Measurements from ENCODE around the gene LCE1F. TPM values are rescaled to one million over a fixed set of nuclear protein-coding genes. Genes with fewer than 3 reads are reported as not detected.

Gene LCE1F
- not detected in 2 replicates for total RNA-seq

DNA sequence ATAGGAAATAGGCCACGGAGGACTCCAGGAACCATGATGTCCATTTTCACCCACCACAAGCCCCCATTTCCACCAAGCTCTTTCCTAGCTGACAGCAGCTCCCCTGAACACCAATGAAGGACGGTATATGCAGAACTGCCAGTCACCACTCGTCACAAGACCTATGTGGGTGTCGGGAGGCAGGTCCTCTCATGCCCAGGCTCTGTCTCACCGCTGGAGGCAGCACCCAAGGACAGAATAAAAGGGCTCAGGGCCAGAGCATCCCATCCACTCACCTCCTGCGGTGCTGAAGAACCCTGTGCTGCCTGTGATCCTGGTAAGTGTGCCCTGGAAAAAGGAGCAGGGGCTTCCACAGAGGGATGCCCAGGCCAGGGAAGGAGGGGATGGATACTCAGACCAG lies at the start of gene LCE1F:
TSS of gene LCE1F (plus strand) at position 266 of the 400 bp plus-strand sequence. CDS start 1,232 bp downstream, outside the sequence.
- no peak for DNase-seq (ENCODE audit: low read depth)
- no peaks in the 10 kb centered on the region for H3K27me3 ChIP-seq (ENCODE audit: control insufficient read depth, insufficient read depth, low read length)
- H3K36me3 ChIP-seq (ENCODE audit: control insufficient read depth, insufficient read depth, low read length), result no peaks in the 10 kb centered on the region
- no peak within 1 kb of the TSS for H3K4me3 ChIP-seq (ENCODE audit: low read depth, low read length)
- TF ChIP-seq, protein P1, sequence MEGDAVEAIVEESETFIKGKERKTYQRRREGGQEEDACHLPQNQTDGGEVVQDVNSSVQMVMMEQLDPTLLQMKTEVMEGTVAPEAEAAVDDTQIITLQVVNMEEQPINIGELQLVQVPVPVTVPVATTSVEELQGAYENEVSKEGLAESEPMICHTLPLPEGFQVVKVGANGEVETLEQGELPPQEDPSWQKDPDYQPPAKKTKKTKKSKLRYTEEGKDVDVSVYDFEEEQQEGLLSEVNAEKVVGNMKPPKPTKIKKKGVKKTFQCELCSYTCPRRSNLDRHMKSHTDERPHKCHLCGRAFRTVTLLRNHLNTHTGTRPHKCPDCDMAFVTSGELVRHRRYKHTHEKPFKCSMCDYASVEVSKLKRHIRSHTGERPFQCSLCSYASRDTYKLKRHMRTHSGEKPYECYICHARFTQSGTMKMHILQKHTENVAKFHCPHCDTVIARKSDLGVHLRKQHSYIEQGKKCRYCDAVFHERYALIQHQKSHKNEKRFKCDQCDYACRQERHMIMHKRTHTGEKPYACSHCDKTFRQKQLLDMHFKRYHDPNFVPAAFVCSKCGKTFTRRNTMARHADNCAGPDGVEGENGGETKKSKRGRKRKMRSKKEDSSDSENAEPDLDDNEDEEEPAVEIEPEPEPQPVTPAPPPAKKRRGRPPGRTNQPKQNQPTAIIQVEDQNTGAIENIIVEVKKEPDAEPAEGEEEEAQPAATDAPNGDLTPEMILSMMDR (IDR thresholded peaks at IDR 0.05; ENCODE audit: insufficient read depth, low read length, poor library complexity, severe bottlenecking), result no peak

DNA sequence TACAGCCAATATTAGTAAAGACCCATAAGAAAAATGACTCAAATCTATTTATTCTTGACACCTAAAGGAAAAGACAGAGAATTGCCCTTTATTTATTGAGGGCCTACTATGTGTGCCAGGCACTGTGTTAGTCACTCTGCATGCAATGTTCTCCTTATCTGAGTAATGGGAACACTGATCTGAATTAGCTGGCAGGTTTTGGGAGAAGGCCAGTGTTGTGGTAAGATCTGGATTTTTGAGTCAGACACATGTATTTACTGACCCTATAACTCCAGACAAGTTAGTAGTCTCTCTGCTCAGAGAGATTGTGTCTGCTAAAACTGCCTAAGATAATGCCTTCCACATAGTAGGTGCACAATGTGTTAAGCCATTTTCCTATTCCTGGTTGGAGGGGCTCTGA lies 49.7 kb upstream of the LCE1F start:
- Histone ChIP-seq H3K36me3 (ENCODE audit: control insufficient read depth, insufficient read depth, low read length) (no peaks in the 10 kb centered on the region), H3K4me3 (ENCODE audit: low read depth, low read length) (no peak overlapping the region), H3K27me3 (ENCODE audit: control insufficient read depth, insufficient read depth, low read length) (no peaks in the 10 kb centered on the region)
- DNase-seq (ENCODE audit: low read depth), result no peak
- TF ChIP-seq, protein P1 (IDR thresholded peaks at IDR 0.05; ENCODE audit: insufficient read depth, low read length, poor library complexity, severe bottlenecking), result no peak

- Histone ChIP-seq H3K36me3 (ENCODE audit: control insufficient read depth, insufficient read depth, low read length) (no peaks in the 10 kb centered on the region), H3K27me3 (ENCODE audit: control insufficient read depth, insufficient read depth, low read length) (no peaks in the 10 kb centered on the region), H3K4me3 (ENCODE audit: low read depth, low read length) (no peak overlapping the region)
- no peak for DNase-seq (ENCODE audit: low read depth)
- TF ChIP-seq, protein P1 (IDR thresholded peaks at IDR 0.05; ENCODE audit: insufficient read depth, low read length, poor library complexity, severe bottlenecking), result no peak
Measured at GRCh38 chr1:152728986-152729385, 46.0 kb upstream of the LCE1F start.

DNA sequence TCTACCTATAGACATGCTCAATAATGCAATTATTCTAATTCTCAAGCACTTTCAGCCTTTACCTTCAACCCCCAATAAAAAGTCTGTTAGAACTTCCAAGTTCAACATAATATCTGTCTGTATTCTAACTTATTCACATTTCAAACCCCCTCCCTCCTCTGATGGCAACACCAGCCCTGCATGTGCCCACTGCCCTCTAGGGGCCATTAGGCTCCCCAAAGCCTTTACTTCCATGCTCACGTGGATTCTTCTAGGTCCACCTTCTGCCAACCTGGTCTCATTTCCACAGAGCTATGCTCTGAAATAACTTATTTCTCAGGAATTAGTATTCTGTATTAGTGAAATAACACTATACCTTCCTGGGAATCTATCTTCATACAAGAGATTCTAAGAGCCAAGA lies 39.3 kb upstream of the LCE1F start:
- TF ChIP-seq, protein P1 (IDR thresholded peaks at IDR 0.05; ENCODE audit: insufficient read depth, low read length, poor library complexity, severe bottlenecking), result peak; percentile 20
- Histone ChIP-seq H3K27me3 (ENCODE audit: control insufficient read depth, insufficient read depth, low read length) (no peaks in the 10 kb centered on the region), H3K4me3 (ENCODE audit: low read depth, low read length) (no peak overlapping the region), H3K36me3 (ENCODE audit: control insufficient read depth, insufficient read depth, low read length) (no peaks in the 10 kb centered on the region)
- DNase-seq (ENCODE audit: low read depth), result no peak

DNA sequence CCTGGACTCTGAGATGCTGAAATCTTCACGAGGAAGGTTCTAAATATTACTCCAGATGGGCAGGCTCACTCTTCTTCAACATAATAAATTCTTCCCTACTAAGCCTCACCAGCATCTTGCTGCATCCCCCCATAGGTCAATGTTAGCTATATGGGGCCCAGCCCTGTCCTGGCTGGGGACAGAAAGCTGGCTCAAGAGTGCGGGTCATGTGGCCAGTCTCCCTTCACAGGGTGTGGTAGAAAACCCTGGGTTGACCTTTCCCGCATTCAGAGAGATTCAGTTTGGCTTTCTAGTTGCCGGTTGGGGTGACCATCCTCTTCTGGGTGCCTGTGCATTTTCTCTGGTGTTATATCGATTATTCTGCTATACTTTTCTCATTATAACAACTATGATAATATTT lies 36.9 kb upstream of the LCE1F start:
- TF ChIP-seq, protein P1 (IDR thresholded peaks at IDR 0.05; ENCODE audit: insufficient read depth, low read length, poor library complexity, severe bottlenecking), result no peak
- Histone ChIP-seq H3K4me3 (ENCODE audit: low read depth, low read length) (no peak overlapping the region), H3K36me3 (ENCODE audit: control insufficient read depth, insufficient read depth, low read length) (no peaks in the 10 kb centered on the region), H3K27me3 (ENCODE audit: control insufficient read depth, insufficient read depth, low read length) (no peaks in the 10 kb centered on the region)
- no peak for DNase-seq (ENCODE audit: low read depth)

- Histone ChIP-seq H3K27me3 (ENCODE audit: control insufficient read depth, insufficient read depth, low read length) (no peaks in the 10 kb centered on the region), H3K36me3 (ENCODE audit: control insufficient read depth, insufficient read depth, low read length) (no peaks in the 10 kb centered on the region), H3K4me3 (ENCODE audit: low read depth, low read length) (no peak overlapping the region)
- DNase-seq (ENCODE audit: low read depth), result no peak
- TF ChIP-seq, protein P1 (IDR thresholded peaks at IDR 0.05; ENCODE audit: insufficient read depth, low read length, poor library complexity, severe bottlenecking), result no peak
Measured at GRCh38 chr1:152739841-152740240, 35.1 kb upstream of the LCE1F start.

Data from kidney epithelial cell (primary cell).